ENCODE measurements around the gene ILK.

ILK gene

GRCh38 chr11:6603287-6604080 is at the start of gene ILK, which contains the start of gene RRP8:
Gene ILK (plus strand): TSS chr11:6603774. CDS start chr11:6604272, 498 bp downstream.
Gene RRP8 (minus strand): TSS chr11:6603616. CDS start chr11:6603502, 114 bp downstream.
- peak; percentile 95 for DNase-seq

- no peak for DNase-seq
Observed at GRCh38 chr11:6554828-6555706, 48.5 kb upstream of the ILK start.

DNA sequence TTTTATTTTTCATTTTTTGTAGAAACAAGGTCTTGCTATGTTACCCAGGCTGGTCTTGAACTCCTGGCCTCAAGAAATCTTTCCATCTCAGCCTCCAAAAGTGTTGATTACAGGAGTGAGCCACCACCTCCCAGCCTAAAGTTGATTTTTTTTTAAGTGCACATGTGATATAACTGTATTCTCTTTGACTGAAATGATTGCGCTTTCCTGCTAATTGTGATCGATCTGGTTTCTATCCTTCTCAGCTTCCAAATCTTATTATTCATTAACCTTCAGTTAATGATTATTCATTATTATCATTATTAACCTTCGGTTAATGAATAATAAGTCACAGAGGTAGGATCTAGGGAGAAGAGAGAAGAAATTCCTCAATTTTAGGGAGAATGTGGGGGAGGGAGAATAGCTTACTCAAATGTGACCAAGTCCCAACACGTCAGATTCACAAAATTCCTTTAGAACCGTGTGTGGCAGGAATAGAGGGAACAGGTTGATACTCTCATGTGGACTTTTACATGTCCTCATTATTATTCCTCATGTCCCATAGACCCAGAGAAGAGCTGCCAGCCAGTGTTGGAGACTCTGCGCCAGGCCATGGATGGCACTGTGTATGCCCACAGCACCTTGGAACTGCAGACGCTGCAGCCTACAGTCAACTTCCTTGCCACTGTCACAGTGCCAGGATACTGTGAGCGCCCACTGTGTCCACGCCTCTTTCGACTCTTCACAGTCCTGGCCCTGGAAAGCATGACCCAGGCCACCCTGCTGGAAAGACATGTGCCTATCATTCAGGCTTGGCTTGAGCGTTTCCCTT is 47.2 kb upstream of the ILK start:
- no peak for DNase-seq

DNA sequence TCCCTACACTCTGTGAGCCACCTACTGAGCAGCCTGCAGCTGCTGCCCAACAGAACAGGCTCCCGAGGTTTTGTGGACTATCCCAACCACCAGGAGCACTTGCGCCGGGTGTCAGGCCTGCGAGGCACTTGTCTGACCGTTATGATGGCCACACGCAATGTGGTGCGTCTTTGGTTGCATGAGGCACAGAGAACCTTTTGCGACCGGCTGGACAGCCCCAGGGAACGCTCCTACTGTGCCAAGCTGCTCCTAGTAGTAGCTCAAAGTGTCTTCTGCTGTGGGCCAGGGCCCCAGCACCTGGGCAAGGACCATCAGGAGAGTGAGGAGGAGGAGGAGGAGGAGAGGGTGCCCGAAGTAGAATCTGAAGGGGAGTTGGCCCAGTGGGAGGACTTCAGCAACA is 46.5 kb upstream of the ILK start:
- DNase-seq: no peak

DNA sequence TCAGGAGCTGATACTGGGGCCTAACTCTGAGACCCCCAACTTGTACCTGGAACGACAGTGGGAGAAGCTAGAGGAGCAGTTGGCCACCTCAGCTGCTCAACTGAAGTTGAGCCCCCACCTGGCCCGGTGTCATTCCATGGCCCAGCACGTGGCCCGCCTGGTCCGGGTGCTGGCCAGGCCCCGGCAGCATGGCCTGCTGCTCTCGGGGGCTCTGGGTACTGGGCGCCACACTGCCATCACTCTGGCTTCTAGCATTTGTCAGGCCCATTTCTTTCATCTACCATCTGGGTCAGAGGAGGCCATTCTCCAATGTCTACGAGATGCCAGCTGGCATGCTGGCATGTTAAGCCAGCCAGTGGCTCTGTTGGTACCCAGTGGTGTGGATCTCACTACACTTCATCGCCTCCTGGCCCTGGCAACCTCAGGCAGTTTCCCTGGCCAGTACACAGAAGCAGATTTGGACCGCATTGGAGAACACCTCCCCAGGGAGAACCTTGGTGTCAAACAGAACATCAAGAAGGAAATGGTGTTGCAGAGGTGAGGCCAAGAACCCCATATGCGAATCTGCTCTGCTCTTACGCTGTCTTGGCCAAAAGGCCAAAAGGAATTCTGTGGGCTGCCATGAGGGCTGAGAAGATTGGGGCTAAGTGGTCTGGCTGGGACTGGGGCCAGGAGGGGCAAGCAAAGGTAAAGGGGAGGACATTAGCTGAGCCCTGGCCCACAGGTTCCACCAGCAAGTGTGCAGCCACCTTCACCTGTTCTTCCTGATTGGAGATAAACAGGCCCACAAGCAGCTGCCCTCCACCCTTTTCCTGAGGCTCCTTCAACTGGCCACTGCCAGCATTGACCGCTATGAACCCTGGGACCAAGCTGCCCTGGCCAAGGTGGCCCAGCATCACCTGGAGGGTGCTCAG is 45.6 kb upstream of the ILK start:
- DNase-seq: no peak

DNA sequence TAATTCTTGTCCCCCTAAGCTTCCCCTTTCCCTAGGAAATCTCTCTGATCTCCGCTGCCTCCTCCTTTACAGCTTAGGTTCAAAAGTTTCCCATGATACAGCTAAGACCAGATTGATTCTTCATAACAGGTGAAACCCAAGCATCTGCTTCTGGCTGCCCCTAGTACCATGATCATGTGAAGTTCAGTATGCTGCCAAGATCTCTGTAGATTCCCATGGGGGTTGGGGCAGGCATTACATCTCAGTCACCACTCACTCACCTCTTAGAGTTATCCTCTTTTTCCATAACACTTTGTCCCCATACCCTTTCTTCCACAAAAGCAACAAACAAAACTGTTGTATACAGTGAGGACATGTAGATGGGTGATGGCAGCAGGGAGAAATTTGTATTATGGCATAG is 44.2 kb upstream of the ILK start:
- DNase-seq: no peak

GRCh38 chr11:6561288-6561687 is 42.3 kb upstream of the ILK start:
- no peak for DNase-seq

DNA sequence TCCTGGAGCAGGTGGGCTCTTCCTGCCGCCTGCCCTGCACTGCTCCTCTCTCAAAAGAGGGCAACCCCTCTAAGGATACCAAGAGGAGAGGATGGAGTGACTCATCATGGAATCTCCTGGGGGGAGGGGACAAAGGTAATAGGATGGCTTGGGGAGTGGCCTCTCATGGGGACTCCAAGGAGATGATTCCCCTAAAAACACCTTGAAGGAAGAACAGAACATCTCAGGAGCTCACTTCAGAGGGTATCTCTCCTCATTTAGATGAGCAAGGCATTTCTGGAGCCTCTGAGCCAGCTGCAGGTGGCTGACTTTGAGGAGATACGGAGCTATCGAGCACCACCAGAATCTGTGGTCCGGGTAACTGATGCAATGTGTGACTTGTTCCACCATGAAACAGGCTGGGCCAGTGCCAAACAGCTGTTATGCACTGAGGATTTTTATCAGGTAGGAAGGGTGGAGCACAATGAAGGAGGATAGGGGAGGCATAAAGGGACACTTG is 40.4 kb upstream of the ILK start:
- no peak for DNase-seq

- DNase-seq: no peak
Observed at GRCh38 chr11:6563667-6564066, 39.9 kb upstream of the ILK start.

DNA sequence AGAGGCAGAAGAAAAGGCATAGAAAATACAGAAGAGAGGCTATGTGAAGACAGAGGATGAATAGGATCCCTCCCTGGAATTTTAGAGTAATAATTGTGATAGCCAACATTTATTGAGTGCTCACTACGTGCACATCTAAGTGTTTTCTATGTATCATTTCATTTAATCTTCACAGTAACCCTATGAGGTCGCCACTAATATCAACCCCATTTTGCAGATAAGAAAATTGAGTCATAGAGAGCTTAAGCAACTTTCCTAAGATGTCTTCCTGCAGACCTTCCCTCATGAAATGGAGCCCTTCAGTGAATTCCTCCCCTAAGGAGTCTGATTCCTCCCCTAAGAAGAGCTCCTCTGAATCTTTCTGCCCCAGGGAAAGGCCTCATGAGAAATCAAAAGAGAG is 38.2 kb upstream of the ILK start:
- no peak for DNase-seq

DNA sequence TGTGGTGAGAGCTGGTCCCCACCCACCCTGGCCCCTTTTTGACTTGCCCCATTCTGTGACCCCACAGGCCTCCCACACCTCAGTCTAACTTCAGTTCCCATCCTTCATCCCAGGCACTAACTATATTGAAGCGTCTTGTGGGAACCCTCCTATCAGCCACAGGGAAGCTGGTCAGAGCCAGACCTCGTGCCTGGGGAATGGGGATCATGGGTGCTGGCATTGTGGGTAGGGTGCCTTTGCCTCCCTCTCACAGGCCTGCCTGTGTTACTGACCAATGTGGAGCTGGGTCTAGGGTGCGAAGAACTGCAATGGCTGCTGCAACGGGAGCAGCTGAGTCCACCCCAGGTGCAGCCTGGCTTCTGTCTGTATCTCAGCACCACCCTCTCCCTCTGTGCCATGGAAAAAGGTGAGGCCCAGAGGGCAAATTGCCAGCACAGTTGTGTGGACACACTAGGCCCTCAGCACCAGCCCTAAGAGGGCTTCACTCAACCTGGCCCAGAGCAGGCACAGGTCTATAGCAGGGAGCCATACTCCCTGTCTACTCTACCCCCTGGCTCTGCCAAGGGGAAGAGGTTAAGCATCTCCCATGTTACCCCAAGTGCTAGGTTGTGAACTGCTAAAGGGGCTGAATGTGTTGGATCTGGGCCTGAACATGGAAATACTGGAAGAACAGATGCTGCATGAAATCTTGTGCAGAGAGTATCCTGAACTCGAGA is 37.4 kb upstream of the ILK start:
- DNase-seq: no peak

- no peak for DNase-seq
Observed at GRCh38 chr11:6566704-6567370, 36.7 kb upstream of the ILK start.

DNA sequence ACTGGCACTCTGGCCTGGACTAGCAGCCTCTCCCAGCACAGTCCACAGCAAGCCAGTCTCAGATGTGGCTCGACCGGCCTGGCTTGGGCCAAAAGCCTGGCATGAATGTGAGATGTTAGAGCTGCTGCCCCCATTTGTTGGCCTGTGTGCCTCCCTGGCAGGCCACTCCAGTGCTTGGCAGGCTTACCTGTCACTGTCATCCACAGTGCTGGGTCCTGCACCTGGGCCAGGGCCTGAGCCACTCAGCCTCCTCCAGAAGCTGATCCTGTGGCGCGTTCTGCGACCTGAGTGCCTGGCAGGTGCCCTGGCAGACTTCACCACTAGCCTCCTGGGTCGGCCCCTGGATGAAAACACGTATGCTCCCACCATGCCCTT is 36.2 kb upstream of the ILK start:
- DNase-seq: no peak

- DNase-seq: peak; percentile 9
Observed at GRCh38 chr11:6568191-6568918, 35.2 kb upstream of the ILK start.

GRCh38 chr11:6569706-6570105 is 33.9 kb upstream of the ILK start:
- no peak for DNase-seq

GRCh38 chr11:6570691-6571427 is 32.7 kb upstream of the ILK start:
- peak; percentile 59 for DNase-seq

DNA sequence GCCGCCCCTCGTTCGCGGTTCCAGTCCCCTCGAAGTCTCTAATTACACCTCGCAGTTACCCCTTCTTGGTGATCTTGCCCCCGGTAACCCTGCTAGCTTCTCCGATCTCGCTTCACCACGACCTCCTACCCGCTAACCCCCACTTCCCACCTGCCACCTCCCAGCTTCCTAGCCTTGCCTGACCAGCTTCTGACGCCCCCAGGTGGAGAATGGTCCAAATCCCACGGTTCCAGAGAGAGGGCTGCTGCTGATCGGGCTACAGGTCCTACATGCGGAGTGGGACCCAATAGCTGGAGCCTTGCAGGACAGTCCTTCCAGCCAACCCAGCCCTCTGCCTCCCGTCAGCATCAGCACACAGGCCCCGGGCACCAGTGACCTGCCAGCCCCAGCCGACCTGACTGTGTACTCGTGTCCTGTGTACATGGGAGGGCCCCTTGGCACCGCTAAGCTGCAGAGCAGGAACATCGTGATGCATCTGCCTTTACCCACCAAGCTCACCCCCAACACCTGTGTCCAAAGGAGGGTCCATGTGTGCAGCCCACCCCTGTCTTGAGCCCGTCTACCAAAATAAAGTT is 32.1 kb upstream of the ILK start:
- DNase-seq: no peak

GRCh38 chr11:6572215-6572614 is 31.4 kb upstream of the ILK start:
- no peak for DNase-seq

Measured in retina (tissue), 1 donor.